HG02970 (cell line): ENCODE data around the gene GPC2.
"Not testable (repeated sequence)": the region's sequence is repeated elsewhere in the genome, so short reads cannot be mapped to it uniquely, and the experiment has no call there.

Experiments
- ATAC-seq: cut with Tn5 transposase; IDR thresholded peaks from one replicate; pipeline ENCODE4 v1.9.1; 2021; ENCODE audit warnings: mild to moderate bottlenecking, moderate library complexity, moderate number of reproducible peaks; ENCODE audit not compliant: unreplicated experiment, low FRiP score

The GPC2 gene

DNA sequence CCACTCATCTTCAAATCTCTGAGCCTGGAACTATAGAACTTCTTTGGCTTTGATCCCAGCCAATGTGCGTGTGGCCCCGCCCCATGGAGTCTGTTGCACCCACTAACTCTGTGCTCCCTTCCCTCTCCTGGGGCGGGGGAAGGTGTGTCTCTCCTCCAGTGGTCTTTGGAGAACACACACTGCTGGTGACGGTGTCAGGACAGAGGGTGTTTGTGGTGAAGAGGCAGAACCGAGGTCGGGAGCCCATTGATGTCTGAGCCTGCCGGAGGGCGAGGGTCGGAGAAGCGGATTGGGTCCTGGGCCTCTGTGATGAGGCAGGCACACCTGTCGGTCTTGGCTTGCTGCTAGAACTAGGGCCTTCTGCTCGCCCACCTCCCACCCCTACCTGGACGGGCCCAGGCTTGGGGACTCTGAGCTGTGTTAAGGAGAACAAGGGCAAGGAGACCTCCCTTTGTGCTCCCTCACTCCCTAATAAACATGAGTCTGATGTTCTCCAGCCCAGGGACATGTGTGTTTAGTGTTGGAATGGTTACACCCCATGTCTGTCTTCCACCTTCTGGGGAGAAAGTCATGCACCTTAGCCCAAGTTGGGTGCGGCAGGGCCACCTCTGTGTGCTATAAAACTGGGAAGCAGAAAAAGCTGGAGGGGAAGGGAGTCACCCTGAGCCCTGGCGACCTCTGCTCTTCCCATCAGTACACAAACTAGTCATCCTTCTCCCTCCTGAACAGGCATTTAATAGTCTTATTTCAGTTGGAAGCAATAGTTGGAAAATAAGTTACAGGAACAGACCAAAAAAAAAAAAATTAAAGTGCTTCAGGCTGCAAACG, 23.3 kb downstream of the GPC2 start:
- no peak for ATAC-seq

DNA sequence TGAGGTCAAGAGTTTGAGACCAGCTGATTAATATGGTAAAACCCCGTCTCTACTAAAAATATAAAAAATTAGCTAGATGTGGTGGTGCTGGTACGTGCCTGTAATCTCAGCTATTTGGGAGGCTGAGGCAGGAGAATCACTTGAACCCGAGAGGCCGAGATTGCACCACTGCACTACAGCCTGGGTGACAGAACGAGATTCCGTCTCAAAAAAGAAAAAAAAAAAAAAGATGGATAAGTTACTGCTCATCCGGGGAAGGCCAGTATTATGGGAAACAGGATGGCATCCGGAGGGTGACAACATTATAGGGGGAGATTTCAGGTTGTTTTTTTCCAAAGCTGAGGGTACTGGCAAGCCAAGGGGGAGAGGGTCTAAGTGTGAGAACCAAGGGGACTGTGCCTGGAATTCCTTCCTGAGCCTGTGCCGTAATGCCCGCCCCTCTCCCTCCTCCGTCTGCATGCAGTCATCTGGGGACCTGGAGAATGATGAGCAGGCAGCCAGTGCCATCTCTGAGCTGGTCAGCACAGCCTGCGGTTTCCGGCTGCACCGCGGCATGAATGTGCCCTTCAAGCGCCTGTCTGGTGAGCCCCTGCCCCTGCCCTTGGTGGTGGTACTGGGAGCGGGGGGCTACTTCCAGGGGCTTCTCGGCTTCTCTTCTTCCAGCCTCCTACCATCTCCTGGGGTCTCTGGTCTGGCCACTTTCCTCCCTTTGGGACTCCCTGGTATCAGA, 24.1 kb downstream of the GPC2 start:
- no peak for ATAC-seq

DNA sequence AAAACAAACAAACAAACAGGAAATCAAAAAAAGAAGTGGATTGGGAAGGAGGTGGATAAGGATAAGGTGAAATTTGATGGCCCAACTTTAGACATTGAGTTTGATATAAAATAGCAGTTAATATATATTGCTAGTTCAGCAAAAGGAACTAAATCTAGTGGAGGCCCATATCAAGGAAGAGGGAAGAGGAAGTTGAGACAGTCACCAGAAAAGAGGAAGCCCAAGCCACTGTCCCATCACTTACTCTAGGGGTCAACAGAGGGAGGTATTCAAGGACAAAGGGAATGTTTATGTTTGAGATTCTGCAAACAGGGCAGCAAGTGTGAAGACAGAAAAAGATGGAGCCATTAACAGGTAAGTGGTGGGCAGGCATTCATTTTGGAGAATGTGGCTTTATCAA, 24.8 kb downstream of the GPC2 start:
- ATAC-seq: no peak

- ATAC-seq: peak; percentile 96
Measured at GRCh38 chr7:100148559-100149328, 28.4 kb downstream of the GPC2 start, which contains the start of gene LAMTOR4. Gene LAMTOR4 (plus strand): TSS chr7:100148918. CDS start chr7:100148973, 55 bp downstream.

GRCh38 chr7:100148225-100148558, 29.0 kb downstream of the GPC2 start:
- no peak for ATAC-seq

DNA sequence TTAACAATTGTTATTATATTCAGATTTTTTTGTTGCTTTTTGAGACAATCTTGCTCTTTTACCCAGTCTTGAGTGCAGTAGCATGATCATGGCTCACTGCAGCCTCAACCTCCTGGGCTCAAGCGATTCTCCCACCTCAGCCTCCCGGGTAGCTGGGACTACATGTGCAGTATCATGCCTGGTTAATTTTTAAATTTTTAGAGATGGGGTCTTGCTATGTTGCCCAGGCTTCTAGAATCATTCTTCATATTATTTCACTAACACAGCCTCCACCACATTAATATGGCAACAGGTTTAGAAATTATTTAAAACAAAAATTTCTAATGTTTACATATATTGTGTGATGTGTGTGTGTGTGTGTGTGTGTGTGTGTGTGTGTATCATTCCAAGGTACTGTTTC, 29.9 kb downstream of the GPC2 start:
- ATAC-seq: no peak

DNA sequence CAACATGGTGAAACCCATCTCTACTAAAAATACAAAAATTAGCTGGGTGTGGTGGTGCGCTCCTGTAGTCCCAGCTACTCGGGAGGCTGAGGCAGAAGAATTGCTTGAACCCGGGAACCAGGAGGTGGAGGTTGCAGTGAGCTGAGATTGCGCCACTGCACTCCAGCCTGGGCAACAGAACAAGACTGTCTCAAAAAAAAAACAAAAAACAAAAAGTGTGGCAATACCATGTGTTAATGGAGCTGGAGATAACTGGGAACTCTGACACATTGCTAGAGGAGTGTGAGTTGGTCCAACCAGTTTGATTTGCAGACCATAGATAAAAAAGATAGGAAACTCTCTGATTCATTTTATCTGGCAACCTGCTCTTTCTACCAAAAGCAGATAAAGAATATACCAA, 30.8 kb downstream of the GPC2 start:
- not testable (repeated sequence) for ATAC-seq

GRCh38 chr7:100142461-100142860, 34.7 kb downstream of the GPC2 start:
- no peak for ATAC-seq

DNA sequence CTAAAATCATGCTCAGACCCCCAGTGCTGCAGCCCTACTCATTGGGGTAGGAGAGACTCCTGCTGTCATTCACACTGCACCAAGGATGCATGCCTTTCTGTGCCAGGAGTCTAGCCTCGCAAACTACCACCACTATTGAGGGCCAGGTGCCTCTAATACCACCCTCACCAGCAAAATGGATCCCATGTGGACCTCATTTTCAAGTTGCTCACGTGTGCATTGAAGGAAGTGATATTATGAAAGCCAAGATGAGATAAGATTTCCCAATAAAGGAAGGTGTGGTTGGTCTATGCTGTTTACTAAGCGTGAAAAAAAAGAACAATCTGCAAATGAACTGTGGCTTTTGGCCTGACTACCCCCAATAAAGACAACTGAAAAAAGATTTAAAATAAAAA, 35.6 kb downstream of the GPC2 start:
- ATAC-seq: no peak

- no peak for ATAC-seq
Measured at GRCh38 chr7:100137851-100138760, 39.1 kb downstream of the GPC2 start.

- no peak for ATAC-seq
Measured at GRCh38 chr7:100132697-100133151, 44.5 kb downstream of the GPC2 start.

- ATAC-seq: no peak
Measured at GRCh38 chr7:100132126-100132525, 45.1 kb downstream of the GPC2 start.

DNA sequence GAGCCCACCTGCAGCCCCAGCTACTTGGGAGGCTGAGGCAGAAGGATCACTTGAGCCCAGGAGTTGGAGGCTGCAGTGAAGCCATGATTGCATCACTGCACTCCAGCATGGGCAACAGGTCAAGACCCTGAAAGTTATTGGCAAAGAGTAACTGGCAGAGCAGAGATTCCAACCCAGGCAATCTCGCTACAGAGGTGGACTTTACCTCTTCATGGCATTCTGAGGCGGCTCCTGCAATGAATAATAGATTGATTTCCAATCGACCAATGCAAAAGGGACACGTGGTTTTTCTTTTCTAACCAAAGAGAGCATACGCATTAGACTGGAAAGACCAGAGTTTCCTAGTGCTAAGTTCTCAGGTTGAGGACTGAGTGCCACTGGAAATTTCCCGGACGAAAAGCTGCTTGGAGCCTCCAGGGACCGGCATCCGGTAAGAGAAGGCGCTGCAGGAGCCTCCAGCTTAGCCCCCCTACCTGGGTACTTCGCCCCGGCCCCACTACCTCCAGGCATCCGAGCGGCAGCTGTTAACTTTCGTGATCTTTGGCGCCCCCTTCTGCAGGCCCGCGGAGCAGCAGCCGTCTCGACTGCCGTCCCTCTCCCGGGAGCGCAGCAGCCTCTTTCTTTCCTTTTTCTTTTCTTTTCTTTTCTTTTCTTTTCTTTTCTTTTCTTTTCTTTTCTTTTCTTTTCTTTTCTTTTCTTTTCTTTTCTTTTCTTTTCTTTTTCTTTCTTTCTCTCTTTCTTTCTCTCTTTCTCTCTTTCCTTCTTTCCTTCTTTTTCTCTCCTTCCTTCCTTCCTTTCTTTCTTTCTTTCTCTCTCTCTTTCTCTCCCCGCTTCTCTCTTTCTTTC, 46.4 kb downstream of the GPC2 start:
- ATAC-seq: no peak

DNA sequence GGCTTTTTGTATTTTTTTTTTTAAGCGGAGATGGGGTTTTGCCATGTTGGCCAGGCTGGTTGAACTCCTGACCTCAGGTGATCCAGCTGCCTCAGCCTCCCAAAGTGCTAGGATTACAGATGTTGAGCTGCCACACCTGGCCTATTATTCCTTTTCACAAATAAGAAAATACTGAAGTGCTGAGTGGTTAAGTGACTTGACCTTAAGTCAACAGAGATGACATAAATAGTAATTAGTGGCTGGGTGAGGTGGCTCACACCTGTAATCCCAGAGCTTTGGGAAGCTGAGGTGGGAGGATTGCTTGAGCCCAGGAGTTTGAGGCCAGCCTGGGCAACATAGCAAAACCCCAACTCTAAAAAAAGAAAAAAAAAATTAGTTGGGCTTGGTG, 47.0 kb downstream of the GPC2 start:
- not testable (repeated sequence) for ATAC-seq

GRCh38 chr7:100128637-100128963, 48.6 kb downstream of the GPC2 start:
- no peak for ATAC-seq

DNA sequence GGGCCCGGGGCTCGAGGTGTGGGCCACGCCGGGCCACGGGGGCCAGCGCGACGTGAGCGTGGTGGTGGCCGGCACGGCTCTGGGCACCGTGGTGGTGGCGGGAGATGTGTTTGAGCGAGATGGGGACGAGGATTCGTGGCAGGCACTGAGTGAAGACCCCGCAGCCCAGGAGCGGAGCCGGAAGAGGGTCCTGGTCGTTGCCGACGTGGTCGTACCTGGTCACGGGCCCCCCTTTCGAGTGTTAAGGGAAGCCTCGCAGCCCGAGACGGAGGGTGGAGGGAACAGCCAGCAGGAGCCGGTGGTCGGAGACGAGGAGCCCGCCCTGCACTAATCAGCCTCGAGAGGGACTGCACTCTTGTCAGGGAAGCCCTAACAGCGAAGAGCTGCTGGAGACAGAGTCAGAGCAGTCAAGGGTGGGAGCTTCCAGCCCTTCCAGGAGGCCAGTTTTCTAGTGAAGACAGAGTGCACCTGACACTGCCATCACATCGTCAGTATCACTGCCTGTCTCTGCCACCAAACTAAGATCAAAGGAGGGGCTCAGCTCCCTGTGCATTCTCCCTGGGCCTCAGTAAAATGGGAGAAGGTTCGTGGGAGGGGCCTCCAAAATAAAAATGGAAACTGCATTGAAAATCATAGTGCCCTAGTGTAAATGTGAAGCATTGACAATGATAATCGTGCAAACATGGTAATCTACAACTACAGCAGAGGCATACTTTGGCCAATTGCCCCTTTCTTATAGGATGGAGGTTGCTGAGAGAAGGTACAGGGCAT, 49.1 kb downstream of the GPC2 start:
- peak; percentile 12 for ATAC-seq

- ATAC-seq: peak; percentile 65
Measured at GRCh38 chr7:100126931-100127865, 50.0 kb downstream of the GPC2 start, which contains the start of gene MBLAC1. Gene MBLAC1 (plus strand): TSS chr7:100126967. CDS start chr7:100127396, 429 bp downstream.
